GM12878 (cell line): ENCODE data around the gene PPP1R37. TPM values are rescaled to one million over a fixed set of nuclear protein-coding genes. Genes with fewer than 3 reads are reported as not detected.
A peak's percentile ranks its signal among the peaks of the same experiment; 100 is the strongest.

Experiments
- CBX3 ChIP-seq: fragments of 200-600 bp; sonication (generic); IDR thresholded peaks from 2 replicates; pipeline ENCODE4 v1.6.1; 2016; ENCODE audit warnings: low read depth, borderline replicate concordance
- CHD2 ChIP-seq: IDR thresholded peaks from 2 replicates; pipeline ENCODE4 v1.6.1; 2011; ENCODE audit warnings: low read depth, low read length, improper control_type of control experiment, borderline replicate concordance
- CREM ChIP-seq: IDR thresholded peaks from 2 replicates; pipeline ENCODE4 v1.6.1; 2014; ENCODE audit warnings: antibody characterized with exemption, low read depth
- EGR1 ChIP-seq, 2 experiments: IDR thresholded peaks; 1 replicate in 1 of 2; 2 replicates in 1 of 2; pipeline ENCODE4 v1.6.1; 2011 to 2012; ENCODE audit warnings: low read depth in 2 of 2, low read length in 2 of 2, borderline replicate concordance in 1 of 2, mild to moderate bottlenecking in 1 of 2, moderate library complexity in 1 of 2
- ETV6 ChIP-seq, 2 experiments: fragments of 450-650 bp in 1 of 2; IDR thresholded peaks in 1 of 2; conservative IDR thresholded peaks in 1 of 2; 2 replicates each; pipeline ENCODE4 v1.6.1; 2014; ENCODE audit warnings: antibody characterized with exemption in 1 of 2, borderline replicate concordance in 1 of 2, low read depth in 1 of 2, mild to moderate bottlenecking in 1 of 2, moderate library complexity in 1 of 2
- GATAD2B ChIP-seq: fragments of 450-650 bp; conservative IDR thresholded peaks from 2 replicates; pipeline ENCODE4 v1.6.1; 2017; ENCODE audit warnings: low read depth, mild to moderate bottlenecking, moderate library complexity
- KAT2A ChIP-seq: conservative IDR thresholded peaks from 2 replicates; pipeline ENCODE4 v1.6.1; 2011; ENCODE audit warnings: low read depth, low read length; ENCODE audit not compliant: control insufficient read depth
- NBN ChIP-seq: fragments of 450-650 bp; IDR thresholded peaks from 2 replicates; pipeline ENCODE4 v1.6.1; 2016
- NFXL1 ChIP-seq: fragments of 450-650 bp; IDR thresholded peaks from 2 replicates; pipeline ENCODE4 v1.6.1; 2017; ENCODE audit warnings: antibody characterized with exemption, mild to moderate bottlenecking, borderline replicate concordance
- SRF ChIP-seq, 2 experiments: IDR thresholded peaks; 2 replicates each; pipeline ENCODE4 v1.6.1; 2011; ENCODE audit warnings: low read depth in 2 of 2, low read length in 2 of 2, mild to moderate bottlenecking in 1 of 2, moderate library complexity in 1 of 2
- STAT3 ChIP-seq: IDR thresholded peaks from 2 replicates; pipeline ENCODE4 v1.6.1; 2011; ENCODE audit warnings: low read depth, low read length, improper control_type of control experiment
- TCF3 ChIP-seq: IDR thresholded peaks from 2 replicates; pipeline ENCODE4 v1.6.1; 2012; ENCODE audit warnings: low read depth, mild to moderate bottlenecking, low read length, borderline replicate concordance; ENCODE audit not compliant: insufficient read depth
- ZZZ3 ChIP-seq: IDR thresholded peaks from 2 replicates; pipeline ENCODE4 v1.6.1; 2011; ENCODE audit warnings: low read depth; ENCODE audit not compliant: control insufficient read depth, insufficient read length
- polyA plus RNA-seq, 11 experiments: library from polyadenylated mRNA; depleted of rRNA in 4 of 11; unstranded in 6 of 11; stranded (reverse) in 5 of 11; fragments of >200 nt; fragmentation: Nextera tagmentation in 4 of 11; fragmentation: Illumina TruSeq in 1 of 11; extraction: Ambion mirVana in 4 of 11; extraction: Trizol in 1 of 11; gene quantifications; 1 replicate in 1 of 11; 2 replicates in 10 of 11; pipeline versions ENCODE4 v1.2.1 to v1.2.3, GENCODE V29; 2011 to 2016; ENCODE audit warnings: inconsistent platforms in 2 of 11, missing spikeins in 2 of 11, low read depth in 1 of 11
- total RNA-seq, 4 experiments: library from RNA; depleted of rRNA in 3 of 4; stranded (reverse); fragments of >200 nt in 3 of 4; fragmentation: Illumina TruSeq in 1 of 4; extraction: Trizol in 1 of 4; gene quantifications; 2 replicates each; pipeline versions ENCODE4 v1.2.1 to v1.2.3, GENCODE V29; 2013 to 2021
- TF ChIP-seq, protein P1 (sequence below): fragments of 450-650 bp; IDR thresholded peaks from 2 replicates; pipeline ENCODE4 v1.6.1; 2016; ENCODE audit warnings: mild to moderate bottlenecking
- TF ChIP-seq, protein P2 (sequence below): IDR thresholded peaks from 2 replicates; pipeline ENCODE4 v1.6.1; 2011; ENCODE audit warnings: borderline replicate concordance, low read depth, mild to moderate bottlenecking, moderate library complexity, mixed read lengths, low read length; ENCODE audit not compliant: insufficient read depth; ENCODE audit errors: extremely low read length

Gene PPP1R37
- total and polyA plus RNA-seq, 10 of the 15 experiments (the other 5 are each of a cell fraction or from before 2014, with no cell fraction given) = 0.09 to 21.3 (median 5.1) TPM; not detected in 1

DNA sequence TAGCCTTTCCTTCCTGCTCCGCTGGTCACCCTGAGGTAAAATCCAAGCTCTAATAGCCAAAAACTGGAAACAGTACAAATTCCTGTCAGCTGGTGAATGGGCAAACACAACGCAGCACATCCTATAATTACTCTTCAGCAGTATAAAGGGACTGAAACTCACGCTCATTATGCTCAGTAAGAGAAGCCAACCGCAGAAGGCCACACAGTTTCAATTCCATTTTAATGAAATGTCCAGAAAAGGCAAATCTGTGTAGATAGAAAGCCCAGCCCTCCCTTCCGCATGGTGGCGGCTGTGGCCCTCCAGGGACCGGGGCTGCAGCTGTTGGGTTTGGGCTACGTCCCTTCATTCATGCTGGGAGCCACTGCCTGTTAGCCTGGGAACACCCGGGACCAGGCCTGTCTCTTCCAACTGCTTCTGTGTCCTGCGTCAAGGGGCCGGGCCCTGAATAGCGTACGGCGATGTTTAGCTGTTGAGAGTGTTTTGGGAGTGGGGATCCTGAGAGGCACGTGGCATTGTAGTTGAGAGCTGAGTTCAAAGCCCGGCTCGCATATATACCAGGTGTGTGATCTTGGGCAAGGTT is 44.3 kb downstream of the PPP1R37 start (continued):
- TF ChIP-seq KAT2A (no peak), TCF3 (peak; percentile 46; the same call in 1 of the 2 replicates), SRF (IDR thresholded peaks at IDR 0.05; ENCODE audit: low read depth in 2 of 2, low read length in 2 of 2) (peak; percentile 63 to 98), NBN (peak; percentile 69), GATAD2B (peak; percentile 35), NFXL1 (no peak), STAT3 (no peak), EGR1 (IDR thresholded peaks at IDR 0.05; ENCODE audit: borderline replicate concordance in 1 of 2, low read depth in 2 of 2, low read length in 2 of 2) (no peak), ZZZ3 (no peak), CBX3 (no peak), ETV6 (conservative IDR thresholded peaks at IDR 0.05 in 1 of 2, IDR thresholded peaks at IDR 0.05 in 1 of 2; ENCODE audit: borderline replicate concordance in 1 of 2, low read depth in 1 of 2) (no peak), CHD2 (no peak), CREM (peak; percentile 34; the same call in 1 of the 2 replicates)
- TF ChIP-seq, protein P1, sequence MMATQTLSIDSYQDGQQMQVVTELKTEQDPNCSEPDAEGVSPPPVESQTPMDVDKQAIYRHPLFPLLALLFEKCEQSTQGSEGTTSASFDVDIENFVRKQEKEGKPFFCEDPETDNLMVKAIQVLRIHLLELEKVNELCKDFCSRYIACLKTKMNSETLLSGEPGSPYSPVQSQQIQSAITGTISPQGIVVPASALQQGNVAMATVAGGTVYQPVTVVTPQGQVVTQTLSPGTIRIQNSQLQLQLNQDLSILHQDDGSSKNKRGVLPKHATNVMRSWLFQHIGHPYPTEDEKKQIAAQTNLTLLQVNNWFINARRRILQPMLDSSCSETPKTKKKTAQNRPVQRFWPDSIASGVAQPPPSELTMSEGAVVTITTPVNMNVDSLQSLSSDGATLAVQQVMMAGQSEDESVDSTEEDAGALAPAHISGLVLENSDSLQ = no peak
- TF ChIP-seq, protein P2, sequence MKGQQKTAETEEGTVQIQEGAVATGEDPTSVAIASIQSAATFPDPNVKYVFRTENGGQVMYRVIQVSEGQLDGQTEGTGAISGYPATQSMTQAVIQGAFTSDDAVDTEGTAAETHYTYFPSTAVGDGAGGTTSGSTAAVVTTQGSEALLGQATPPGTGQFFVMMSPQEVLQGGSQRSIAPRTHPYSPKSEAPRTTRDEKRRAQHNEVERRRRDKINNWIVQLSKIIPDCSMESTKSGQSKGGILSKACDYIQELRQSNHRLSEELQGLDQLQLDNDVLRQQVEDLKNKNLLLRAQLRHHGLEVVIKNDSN = peak; percentile 15
